Ramos (cell line): ENCODE results near the gene SEMA3E.
"Not testable (repeated sequence)": the region's sequence is repeated elsewhere in the genome, so short reads cannot be mapped to it uniquely, and the experiment has no call there.

Source experiments
- in situ Hi-C: fragments of 300-500 bp; cut with MboI; formaldehyde crosslinking; loops from one replicate; pipeline ENCODE4 v1.14.3; 2022; ENCODE audit warnings: low sequenced_read_pairs; ENCODE audit not compliant: unreplicated experiment

SEMA3E gene

DNA sequence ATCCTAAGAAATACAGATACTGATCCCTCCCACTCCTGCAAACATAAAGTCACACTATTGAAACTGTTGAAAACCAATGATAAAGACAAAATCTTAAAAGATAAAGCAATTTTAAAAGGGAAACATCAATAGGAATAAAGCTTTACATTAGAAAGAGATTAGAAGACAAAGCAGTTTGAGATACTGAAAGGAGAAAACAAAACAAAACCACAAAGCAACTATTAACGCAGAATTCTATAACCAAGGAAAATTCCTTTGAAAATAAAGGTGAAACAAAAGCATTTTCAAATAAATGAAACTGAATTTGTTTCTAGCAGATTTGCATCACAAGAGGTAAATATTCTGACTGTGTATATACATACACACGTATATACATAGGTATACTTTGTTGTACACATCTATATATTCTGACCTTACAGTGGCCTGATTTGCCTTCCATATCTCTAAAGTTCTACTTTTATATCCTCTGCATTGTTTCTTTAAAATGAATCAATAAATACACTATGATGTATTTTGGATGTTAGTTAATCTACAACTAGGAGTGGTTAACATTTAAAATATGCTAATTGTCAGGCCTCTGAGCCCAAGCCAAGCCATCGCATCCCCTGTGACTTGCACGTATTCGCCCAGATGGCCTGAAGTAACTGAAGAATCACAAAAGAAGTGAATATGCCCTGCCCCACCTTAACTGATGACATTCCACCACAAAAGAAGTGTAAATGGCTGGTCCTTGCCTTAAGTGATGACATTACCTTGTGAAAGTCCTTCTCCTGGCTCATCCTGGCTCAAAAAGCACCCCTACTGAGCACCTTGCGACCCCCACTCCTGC, 189.6 kb downstream of the SEMA3E start:
- in situ Hi-C loops: not testable (repeated sequence)

DNA sequence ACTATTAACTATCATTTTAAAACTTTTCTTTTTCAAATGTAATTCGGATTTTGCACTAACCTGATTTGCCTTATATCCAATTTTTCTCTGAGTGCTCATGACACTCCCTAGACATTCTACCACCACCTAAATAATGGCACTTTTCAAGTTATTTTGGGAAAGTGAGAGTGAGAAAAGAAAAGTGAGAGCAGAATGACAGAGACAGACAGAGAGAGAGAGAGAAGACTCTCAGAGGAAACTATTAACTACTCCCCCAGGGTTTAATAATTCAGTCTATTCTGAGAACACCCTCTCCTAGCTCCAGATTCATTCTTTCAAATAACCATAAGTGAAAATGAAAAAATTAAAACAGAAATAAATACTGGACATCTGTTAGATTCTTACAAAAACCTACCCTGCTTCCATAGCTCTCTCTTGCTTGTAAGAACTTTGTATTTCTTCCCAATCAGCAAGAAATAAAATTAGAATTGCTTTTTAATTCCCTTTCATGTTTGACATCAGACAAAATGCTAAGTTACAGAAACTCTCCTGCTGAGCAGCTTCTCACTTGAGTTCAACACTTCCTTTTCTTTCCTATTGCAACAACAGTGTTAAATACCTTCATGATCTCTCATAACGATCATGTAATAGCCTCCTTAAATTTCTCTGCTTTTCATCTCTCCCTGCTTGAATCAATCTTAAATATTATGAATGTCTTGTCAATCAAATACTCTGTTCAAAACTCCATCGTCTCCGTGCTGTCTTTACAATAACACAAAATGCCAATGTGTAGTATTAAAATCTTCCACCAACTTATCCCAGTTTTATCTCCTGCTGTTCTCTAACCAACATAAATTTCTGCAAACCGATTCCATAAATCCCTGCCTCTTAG, 191.7 kb downstream of the SEMA3E start:
- in situ Hi-C loops: no loop called here

DNA sequence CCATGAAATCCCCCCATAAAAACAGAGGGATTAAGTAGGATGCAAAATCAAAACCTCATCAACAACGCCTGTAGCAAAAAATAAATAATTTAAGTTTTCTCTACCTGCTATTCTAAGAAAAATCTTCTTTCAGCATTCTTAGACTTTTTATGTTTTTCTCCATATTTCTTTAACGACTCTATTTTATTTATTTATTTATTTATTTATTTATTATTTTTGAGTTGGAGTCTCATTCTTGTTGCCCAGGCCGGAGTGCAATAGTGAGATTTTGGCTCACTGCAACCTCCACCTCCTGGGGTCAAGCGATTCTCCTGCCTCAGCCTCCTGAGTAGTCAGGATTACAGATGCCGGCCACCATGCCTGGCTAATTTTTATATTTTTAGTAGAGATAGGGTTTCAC, 192.5 kb downstream of the SEMA3E start:
- in situ Hi-C loops: no loop called here

DNA sequence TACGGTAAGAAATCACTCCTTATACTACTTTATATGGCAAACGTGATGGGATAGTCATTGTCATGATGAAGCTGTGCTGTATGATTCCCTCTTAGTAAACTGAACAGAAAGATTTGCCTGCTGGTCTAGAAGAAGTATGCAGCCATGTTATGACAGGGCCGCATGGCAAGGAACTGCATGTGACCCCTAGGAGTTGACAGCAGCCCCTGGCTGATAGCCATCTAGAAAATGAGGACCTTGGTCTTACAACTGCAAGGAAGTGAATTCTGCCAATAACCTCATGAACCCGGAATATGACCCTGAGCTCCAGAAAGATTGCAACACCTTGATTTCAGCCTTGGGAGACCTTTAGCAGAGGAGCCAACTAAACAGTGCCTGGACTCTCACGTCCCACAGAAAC, 193.3 kb downstream of the SEMA3E start:
- in situ Hi-C loops: no loop called here

DNA sequence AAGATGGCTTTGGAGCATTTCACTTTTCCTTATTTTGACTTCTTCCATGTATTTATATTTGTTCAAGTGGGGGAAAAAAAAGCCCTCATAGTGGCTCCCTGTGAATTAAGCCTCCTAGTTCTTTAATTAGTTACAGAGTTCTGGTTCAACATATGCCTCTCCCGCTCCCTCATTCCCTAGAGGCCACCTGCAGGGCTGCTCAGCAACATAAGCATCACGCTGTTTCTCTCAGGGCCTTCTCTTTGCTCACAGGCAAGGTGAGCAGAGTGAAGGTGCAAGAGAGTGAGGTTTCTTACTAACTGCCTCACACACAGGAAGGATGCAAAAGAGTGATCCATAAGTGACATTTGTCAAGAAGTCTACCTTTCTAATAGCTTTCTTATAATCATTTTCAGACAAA, 196.7 kb downstream of the SEMA3E start:
- in situ Hi-C loops: no loop called here

DNA sequence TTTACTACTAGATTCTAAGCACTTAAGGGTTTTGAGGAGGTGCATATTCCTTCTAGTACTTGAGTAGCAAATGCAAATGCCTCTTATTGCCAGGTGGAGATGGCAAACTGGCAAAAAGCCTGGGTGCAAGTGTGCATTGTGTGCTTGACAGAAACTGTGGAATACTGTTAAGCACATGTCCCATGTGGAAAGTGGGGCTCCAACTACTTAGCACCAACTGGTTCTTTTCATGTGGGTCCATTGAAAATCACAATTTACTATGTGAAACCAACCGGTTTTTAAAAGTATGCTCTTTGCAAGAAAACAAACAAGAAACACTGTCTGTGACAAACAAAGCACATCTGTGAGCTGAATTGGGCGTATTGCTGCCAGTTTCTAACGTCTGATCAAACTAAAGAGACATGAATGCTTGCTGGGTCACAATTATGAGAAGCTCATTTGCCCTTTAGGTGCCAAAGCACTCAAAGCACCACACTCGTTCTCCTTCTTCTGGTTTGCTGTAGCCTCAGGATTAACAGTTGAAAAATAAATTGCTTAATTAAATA, 197.4 kb downstream of the SEMA3E start:
- in situ Hi-C loops: no loop called here

DNA sequence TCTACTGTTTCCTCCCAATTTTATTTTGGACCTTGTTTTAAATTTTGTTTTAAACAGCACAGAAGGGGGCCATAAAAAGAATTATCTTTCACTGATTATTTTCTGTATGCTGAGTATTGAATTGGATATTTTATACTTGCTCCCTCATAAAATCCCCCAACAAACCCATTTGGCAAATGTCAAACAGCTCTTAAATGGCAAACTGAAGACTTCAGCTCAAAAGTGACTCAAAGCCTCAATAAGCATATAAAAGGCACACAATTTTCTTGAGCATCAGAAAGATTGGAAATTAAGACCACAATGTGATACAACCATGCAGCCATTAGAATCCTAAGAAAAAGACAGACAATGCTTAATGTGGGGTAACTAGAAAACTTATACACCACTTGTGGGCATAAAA, 199.2 kb downstream of the SEMA3E start:
- in situ Hi-C loops: no loop called here

DNA sequence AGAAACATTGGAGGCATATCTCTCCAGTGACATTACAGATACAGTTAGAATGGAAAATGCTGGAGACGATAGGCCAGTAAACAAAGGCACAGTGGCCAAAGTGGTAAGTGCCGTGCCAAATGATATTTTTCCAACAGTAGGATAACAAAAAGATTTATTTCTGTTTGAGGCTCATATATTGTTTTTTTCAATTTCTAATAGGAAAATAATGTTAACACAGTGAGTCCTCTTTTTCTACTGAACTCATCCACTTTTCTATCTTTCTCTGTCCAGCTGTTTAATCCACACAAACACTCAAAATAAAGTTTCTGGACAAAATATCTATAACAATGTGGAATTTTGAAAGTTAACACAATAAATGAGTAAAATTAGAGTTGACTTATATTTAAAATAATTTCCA, 201.3 kb downstream of the SEMA3E start:
- in situ Hi-C loops: no loop called here

DNA sequence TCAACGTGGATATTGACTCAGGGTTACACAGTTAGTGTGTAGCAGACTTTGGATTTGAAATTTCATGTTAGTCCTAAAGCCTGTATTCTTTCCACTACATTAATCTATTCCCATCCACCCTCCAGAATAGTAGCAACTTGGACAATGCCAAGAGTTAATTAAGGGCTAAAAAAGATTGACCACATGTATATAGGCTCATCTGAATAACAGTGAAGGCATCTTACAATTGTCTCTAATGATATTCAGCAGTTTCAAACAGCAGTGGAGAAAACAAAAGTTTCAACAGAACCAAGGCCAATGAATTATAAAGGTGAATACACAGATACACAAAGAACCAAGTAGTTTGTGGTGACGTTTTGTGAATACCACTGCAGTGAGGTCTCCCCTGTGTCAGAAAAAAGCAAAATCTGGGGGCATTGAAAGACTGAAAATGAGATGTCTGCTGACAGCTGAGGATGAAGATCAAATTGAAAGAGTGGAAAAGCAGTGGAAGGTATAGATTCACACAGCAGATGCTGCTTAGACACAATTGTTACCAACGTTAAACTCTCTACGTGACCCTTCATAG, 202.8 kb downstream of the SEMA3E start:
- in situ Hi-C loops: no loop called here

DNA sequence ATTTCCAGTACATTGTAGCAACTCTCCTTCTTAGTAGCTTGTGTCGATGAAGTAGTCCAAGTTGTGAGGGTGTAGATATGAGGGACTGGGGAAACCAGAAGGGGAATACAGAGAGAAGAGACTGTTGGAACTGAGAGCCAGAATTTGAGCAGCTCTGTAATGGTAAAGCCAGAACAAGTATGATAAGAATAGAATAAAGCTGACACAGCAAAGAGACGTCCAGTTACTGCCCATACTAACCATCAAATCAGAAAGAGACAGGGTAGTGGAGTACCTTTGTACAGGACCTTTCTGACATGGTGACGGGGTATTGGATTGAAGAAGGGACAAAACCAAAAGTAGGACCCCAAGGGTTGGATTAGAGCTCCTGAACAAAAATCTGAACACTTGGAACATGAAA, 206.0 kb downstream of the SEMA3E start:
- in situ Hi-C loops: no loop called here

DNA sequence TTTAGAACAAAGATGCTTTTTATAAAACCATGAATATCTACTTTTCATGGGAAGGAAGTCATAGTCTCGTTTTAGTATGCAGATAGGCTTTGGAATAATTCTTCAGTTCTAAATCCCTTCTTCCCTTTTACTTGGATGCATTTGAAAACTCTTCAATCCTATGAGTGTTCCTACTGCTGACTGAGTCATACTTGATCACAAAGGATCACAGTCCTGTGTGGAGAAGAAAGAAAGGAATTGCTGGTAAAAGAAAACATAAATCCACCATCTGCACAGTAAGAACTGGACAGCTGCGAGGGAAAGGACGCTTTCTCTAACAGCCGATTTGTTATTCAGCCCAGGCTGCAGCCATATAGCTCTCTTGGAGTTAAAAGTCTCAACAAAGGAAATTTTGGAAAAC, 209.9 kb downstream of the SEMA3E start:
- in situ Hi-C loops: no loop called here

DNA sequence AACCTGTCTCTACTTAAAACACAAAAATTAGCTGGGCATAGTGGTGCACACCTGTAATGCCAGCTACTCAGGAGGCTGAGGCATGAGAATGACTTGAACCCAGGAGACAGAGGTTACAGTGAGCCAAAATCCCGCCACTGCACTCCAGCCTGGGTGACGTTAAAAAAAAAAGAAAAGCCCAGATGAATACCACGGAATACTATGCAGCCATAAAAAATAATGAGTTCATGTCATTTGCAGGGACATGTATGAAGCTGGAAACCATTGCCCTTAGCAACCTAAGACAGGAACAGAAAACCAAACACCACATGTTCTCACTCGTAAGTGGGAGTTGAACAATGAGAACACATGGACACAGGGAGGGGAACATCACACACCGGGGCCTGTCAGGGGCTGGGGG, 218.7 kb downstream of the SEMA3E start:
- in situ Hi-C loops: not testable (repeated sequence)

DNA sequence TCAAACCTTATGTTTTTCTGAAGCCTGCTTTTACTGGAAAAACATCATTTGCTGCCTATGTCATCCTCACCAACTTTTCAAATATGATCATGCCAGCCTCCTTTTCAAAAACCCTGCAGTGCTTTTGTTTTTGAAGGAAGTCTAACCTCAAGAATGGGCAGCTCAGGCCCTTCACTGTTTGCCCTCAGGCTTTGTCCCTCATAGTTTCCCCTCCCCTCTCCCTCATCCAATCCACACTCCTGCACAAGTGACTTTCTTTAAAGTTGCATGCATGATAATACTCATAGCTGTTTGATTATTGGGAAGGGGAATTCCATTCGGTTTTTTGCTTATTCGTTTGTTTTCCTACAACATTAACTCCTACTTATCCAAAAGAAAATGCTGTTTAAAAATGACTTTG, 219.4 kb downstream of the SEMA3E start:
- in situ Hi-C loops: no loop called here

DNA sequence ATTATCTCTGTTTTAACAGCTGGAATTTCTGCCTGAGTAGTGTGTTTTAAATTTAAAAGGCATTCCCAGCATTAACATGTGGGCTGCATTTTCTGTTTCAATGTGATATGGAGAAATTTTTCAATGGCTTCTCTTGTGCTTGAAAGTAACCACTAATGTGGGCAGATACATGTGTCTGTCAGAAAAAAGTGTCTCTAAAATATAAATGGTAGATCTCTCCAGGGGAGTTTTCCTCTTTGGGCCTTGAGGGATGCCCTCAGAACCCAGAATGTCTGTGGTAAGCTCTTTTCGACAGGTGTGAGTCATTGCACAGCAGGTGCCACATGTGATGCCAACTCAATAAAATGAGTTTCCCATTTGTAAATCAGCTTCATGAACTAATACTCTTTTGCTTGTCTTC, 221.1 kb downstream of the SEMA3E start:
- in situ Hi-C loops: no loop called here

DNA sequence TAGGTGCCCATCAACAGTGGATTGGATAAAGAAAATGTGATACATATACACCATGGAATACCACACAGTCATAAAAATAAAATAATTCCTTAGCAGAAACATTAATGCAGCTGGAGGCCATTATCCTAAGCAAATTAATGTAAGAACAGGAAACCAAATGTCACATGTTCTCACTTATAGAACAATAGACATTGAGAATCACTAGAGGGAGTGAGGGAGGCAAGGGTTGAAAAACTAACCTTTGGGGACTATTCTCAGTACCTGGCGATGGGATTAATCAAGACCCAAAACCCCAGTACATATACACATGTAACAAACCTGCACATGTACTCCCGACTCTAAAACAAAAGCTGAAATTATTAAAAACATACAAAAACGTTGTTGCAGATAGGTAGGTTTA, 222.6 kb downstream of the SEMA3E start:
- in situ Hi-C loops: no loop called here

DNA sequence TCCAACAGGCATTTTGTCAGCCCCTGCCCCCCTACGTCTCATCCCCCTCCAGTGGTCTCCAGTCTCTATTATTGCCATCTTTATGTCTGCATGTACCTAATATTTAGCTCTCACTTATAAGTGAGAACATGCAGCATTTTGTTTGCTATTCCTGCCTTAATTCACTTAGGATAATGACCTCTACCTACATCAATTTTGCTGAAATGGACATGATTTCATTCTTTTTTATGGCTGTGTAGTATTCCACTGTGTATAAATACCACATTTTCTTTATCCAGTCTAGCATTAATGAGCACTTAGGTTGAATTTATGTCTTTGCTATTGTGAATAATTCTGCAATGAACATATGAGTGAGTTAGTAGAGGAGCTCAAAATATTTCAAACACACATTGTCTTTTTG, 229.9 kb downstream of the SEMA3E start:
- in situ Hi-C loops: loop anchor here (25.0 kb wide), 1 partner anchor 243 kb away; no protein-coding TSS in a partner anchor

DNA sequence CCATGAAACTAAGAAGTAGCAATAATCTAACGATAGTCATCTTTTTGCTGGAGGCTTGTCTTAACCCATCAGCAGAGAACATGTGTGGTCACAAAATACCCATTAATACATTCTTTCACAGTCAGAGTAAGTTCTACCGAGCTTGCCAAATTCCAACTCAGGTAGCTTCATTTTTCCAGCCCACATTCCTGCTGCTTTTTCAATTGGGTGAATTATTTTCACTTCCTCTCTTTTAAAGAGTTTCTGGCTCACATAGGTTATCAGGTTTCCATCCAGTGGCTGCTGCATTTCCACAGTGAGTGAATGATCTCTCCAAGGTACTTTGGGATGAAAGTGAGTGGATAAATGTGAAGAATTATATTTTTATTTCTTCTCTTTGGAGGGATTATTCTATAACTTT, 233.1 kb downstream of the SEMA3E start:
- in situ Hi-C loops: loop anchor here (25.0 kb wide), 1 partner anchor 246 kb away; no protein-coding TSS in a partner anchor

DNA sequence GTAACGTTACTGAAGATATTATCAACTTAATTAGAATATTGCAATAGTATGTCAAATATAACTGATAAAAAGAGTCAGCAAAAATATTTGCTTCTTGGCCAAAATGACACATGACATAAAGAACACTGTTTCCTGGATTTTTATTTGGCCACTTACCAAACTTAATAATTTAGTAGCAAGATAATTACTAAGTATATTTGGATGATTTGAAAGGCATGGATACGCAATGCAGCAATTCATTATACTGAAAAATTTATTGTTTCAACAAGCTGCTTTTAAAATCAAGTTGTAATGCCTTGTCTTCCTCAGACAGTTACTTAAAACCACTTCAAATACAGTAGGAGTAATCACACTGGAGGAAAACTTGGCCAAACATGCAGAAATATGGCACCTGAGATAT, 234.0 kb downstream of the SEMA3E start:
- in situ Hi-C loops: loop anchor here (25.0 kb wide), 1 partner anchor 247 kb away; no protein-coding TSS in a partner anchor

DNA sequence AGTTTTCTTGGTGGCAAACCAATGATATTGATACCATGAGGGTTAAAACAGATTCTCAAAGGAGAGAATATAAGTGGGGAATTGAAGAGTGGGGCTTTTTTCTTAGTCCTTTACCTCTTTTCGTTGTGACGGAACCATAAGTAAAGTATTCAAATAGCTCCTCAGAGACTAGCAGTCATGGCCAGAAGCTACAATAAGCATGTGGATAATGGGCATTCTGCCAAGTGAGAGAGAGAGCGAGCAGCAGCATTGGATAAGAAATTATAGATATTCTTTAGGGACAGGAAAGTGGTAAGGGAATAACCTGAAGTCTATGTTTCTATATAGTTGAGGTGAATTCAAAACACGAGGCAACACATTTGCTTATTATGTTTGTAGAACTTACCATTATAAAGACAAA, 235.1 kb downstream of the SEMA3E start:
- in situ Hi-C loops: loop anchor here (25.0 kb wide), 1 partner anchor 248 kb away; no protein-coding TSS in a partner anchor

DNA sequence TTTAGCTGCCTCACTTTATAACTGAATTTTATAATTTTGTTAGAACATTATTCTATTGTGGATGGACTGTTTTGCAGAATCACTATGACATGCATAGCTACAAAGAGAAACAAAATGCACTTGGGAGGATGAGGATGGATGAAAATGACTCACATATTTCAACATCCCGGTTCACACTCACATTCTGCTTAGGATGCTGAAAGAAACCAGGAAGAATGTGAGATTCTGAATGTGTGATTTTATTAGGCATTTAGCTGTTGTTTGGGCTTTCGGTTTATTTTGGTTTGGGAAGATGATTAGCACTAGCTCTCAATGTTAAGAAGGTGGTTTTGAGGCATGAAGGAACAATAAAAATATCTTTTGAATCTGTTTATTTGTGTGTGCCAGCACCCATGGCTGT, 235.5 kb downstream of the SEMA3E start:
- in situ Hi-C loops: loop anchor here (25.0 kb wide), 1 partner anchor 249 kb away; no protein-coding TSS in a partner anchor
